ENCODE measurements around the gene BAZ2B.
"Not testable (repeated sequence)": the region's sequence is repeated elsewhere in the genome, so short reads cannot be mapped to it uniquely, and the experiment has no call there.

The BAZ2B gene

GRCh38 chr2:159438720-159439353 lies 177.5 kb downstream of the BAZ2B start:
- Histone ChIP-seq H3K4me1 (ENCODE audit: control insufficient read depth, insufficient read depth, low read length) (no peaks in the 10 kb centered on the region), H3K4me3 (ENCODE audit: low read length) (no peak overlapping the region), H3K9me3 (ENCODE audit: control insufficient read depth, insufficient read depth, low read length) (no peaks in the 10 kb centered on the region), H3K36me3 (ENCODE audit: control insufficient read depth, insufficient read depth, low read length) (no peaks in the 10 kb centered on the region; the same call in 1 of the 2 replicates), H3K27me3 (ENCODE audit: control insufficient read depth, insufficient read depth, low read length) (no peaks in the 10 kb centered on the region), H3K27ac (ENCODE audit: low read length) (no peak overlapping the region)
- no CpG with 5 or more reads among the region's 5 CpGs for WGBS (ENCODE audit: insufficient coverage, insufficient read length)
- no peak for DNase-seq (ENCODE audit: low read depth, low spot score)

GRCh38 chr2:159438284-159438683 lies 178.1 kb downstream of the BAZ2B start:
- Histone ChIP-seq H3K9me3 (ENCODE audit: control insufficient read depth, insufficient read depth, low read length) (no peaks in the 10 kb centered on the region), H3K36me3 (ENCODE audit: control insufficient read depth, insufficient read depth, low read length) (no peaks in the 10 kb centered on the region; the same call in 1 of the 2 replicates), H3K27ac (ENCODE audit: low read length) (no peak overlapping the region), H3K4me3 (ENCODE audit: low read length) (no peak overlapping the region), H3K4me1 (ENCODE audit: control insufficient read depth, insufficient read depth, low read length) (no peaks in the 10 kb centered on the region), H3K27me3 (ENCODE audit: control insufficient read depth, insufficient read depth, low read length) (no peaks in the 10 kb centered on the region)
- no peak for DNase-seq (ENCODE audit: low read depth, low spot score)
- WGBS (ENCODE audit: insufficient coverage, insufficient read length): no CpG with 5 or more reads among the region's 3 CpGs

GRCh38 chr2:159432610-159433009 lies 183.7 kb downstream of the BAZ2B start:
- Histone ChIP-seq H3K9me3 (ENCODE audit: control insufficient read depth, insufficient read depth, low read length) (no peaks in the 10 kb centered on the region), H3K27ac (ENCODE audit: low read length) (no peak overlapping the region), H3K27me3 (ENCODE audit: control insufficient read depth, insufficient read depth, low read length) (no peaks in the 10 kb centered on the region), H3K4me3 (ENCODE audit: low read length) (no peak overlapping the region), H3K4me1 (ENCODE audit: control insufficient read depth, insufficient read depth, low read length) (no peaks in the 10 kb centered on the region), H3K36me3 (ENCODE audit: control insufficient read depth, insufficient read depth, low read length) (no peaks in the 10 kb centered on the region)
- no CpG with 5 or more reads among the region's 1 CpG for WGBS (ENCODE audit: insufficient coverage, insufficient read length)
- DNase-seq (ENCODE audit: low read depth, low spot score): no peak

GRCh38 chr2:159427048-159427447 lies 189.3 kb downstream of the BAZ2B start:
- no peak for DNase-seq (ENCODE audit: low read depth, low spot score)
- no peaks in the 10 kb centered on the region for H3K4me1 ChIP-seq (ENCODE audit: control insufficient read depth, insufficient read depth, low read length)
- no peaks in the 10 kb centered on the region for H3K36me3 ChIP-seq (ENCODE audit: control insufficient read depth, insufficient read depth, low read length)
- H3K4me3 ChIP-seq (ENCODE audit: low read length): no peak overlapping the region
- no peaks in the 10 kb centered on the region for H3K27me3 ChIP-seq (ENCODE audit: control insufficient read depth, insufficient read depth, low read length)
- H3K9me3 ChIP-seq (ENCODE audit: control insufficient read depth, insufficient read depth, low read length): no peaks in the 10 kb centered on the region
- H3K27ac ChIP-seq (ENCODE audit: low read length): no peak overlapping the region
- WGBS (ENCODE audit: insufficient coverage, insufficient read length): no CpG with 5 or more reads among the region's 2 CpGs

- Histone ChIP-seq H3K4me3 (ENCODE audit: low read length) (no peak overlapping the region), H3K36me3 (ENCODE audit: control insufficient read depth, insufficient read depth, low read length) (no peaks in the 10 kb centered on the region), H3K27me3 (ENCODE audit: control insufficient read depth, insufficient read depth, low read length) (no peaks in the 10 kb centered on the region), H3K27ac (ENCODE audit: low read length) (no peak overlapping the region), H3K4me1 (ENCODE audit: control insufficient read depth, insufficient read depth, low read length) (no peaks in the 10 kb centered on the region), H3K9me3 (ENCODE audit: control insufficient read depth, insufficient read depth, low read length) (no peaks in the 10 kb centered on the region)
- no peak for DNase-seq (ENCODE audit: low read depth, low spot score)
- no CpG with 5 or more reads among the region's 2 CpGs for WGBS (ENCODE audit: insufficient coverage, insufficient read length)
Measured at GRCh38 chr2:159419403-159419802, 196.9 kb downstream of the BAZ2B start.

GRCh38 chr2:159411460-159411859 lies 204.9 kb downstream of the BAZ2B start:
- DNase-seq (ENCODE audit: low read depth, low spot score): no peak
- Histone ChIP-seq H3K4me3 (ENCODE audit: low read length) (no peak overlapping the region), H3K9me3 (ENCODE audit: control insufficient read depth, insufficient read depth, low read length) (no peaks in the 10 kb centered on the region), H3K27ac (ENCODE audit: low read length) (no peak overlapping the region), H3K4me1 (ENCODE audit: control insufficient read depth, insufficient read depth, low read length) (no peaks in the 10 kb centered on the region), H3K36me3 (ENCODE audit: control insufficient read depth, insufficient read depth, low read length) (no peaks in the 10 kb centered on the region), H3K27me3 (ENCODE audit: control insufficient read depth, insufficient read depth, low read length) (no peaks in the 10 kb centered on the region)
- WGBS (ENCODE audit: insufficient coverage, insufficient read length): no CpG with 5 or more reads among the region's 1 CpG

GRCh38 chr2:159410276-159410675 lies 206.1 kb downstream of the BAZ2B start:
- H3K27me3 ChIP-seq (ENCODE audit: control insufficient read depth, insufficient read depth, low read length): no peaks in the 10 kb centered on the region
- no peaks in the 10 kb centered on the region for H3K36me3 ChIP-seq (ENCODE audit: control insufficient read depth, insufficient read depth, low read length)
- no peak overlapping the region for H3K27ac ChIP-seq (ENCODE audit: low read length)
- H3K4me1 ChIP-seq (ENCODE audit: control insufficient read depth, insufficient read depth, low read length): no peaks in the 10 kb centered on the region
- no peak overlapping the region for H3K4me3 ChIP-seq (ENCODE audit: low read length)
- no peaks in the 10 kb centered on the region for H3K9me3 ChIP-seq (ENCODE audit: control insufficient read depth, insufficient read depth, low read length)
- WGBS (ENCODE audit: insufficient coverage, insufficient read length): no CpG with 5 or more reads among the region's 5 CpGs
- no peak for DNase-seq (ENCODE audit: low read depth, low spot score)

- no CpG with 5 or more reads among the region's 3 CpGs for WGBS (ENCODE audit: insufficient coverage, insufficient read length)
- Histone ChIP-seq H3K27me3 (ENCODE audit: control insufficient read depth, insufficient read depth, low read length) (no peaks in the 10 kb centered on the region), H3K27ac (ENCODE audit: low read length) (no peak overlapping the region), H3K4me3 (ENCODE audit: low read length) (no peak overlapping the region), H3K9me3 (ENCODE audit: control insufficient read depth, insufficient read depth, low read length) (no peaks in the 10 kb centered on the region), H3K4me1 (ENCODE audit: control insufficient read depth, insufficient read depth, low read length) (no peaks in the 10 kb centered on the region), H3K36me3 (ENCODE audit: control insufficient read depth, insufficient read depth, low read length) (no peaks in the 10 kb centered on the region)
- no peak for DNase-seq (ENCODE audit: low read depth, low spot score)
Measured at GRCh38 chr2:159409116-159409800, 207.1 kb downstream of the BAZ2B start.

GRCh38 chr2:159402790-159403189 lies 213.6 kb downstream of the BAZ2B start:
- no CpG with 5 or more reads among the region's 2 CpGs for WGBS (ENCODE audit: insufficient coverage, insufficient read length)
- H3K27ac ChIP-seq (ENCODE audit: low read length): no peak overlapping the region
- no peaks in the 10 kb centered on the region for H3K4me1 ChIP-seq (ENCODE audit: control insufficient read depth, insufficient read depth, low read length)
- H3K9me3 ChIP-seq (ENCODE audit: control insufficient read depth, insufficient read depth, low read length): no peaks in the 10 kb centered on the region
- H3K4me3 ChIP-seq (ENCODE audit: low read length): no peak overlapping the region
- H3K27me3 ChIP-seq (ENCODE audit: control insufficient read depth, insufficient read depth, low read length): no peaks in the 10 kb centered on the region
- H3K36me3 ChIP-seq (ENCODE audit: control insufficient read depth, insufficient read depth, low read length): no peaks in the 10 kb centered on the region
- no peak for DNase-seq (ENCODE audit: low read depth, low spot score)

GRCh38 chr2:159402160-159402559 lies 214.2 kb downstream of the BAZ2B start:
- H3K9me3 ChIP-seq (ENCODE audit: control insufficient read depth, insufficient read depth, low read length); DNase-seq (ENCODE audit: low read depth, low spot score); H3K27me3 ChIP-seq (ENCODE audit: control insufficient read depth, insufficient read depth, low read length); H3K4me1 ChIP-seq (ENCODE audit: control insufficient read depth, insufficient read depth, low read length); H3K4me3 ChIP-seq (ENCODE audit: low read length); H3K36me3 ChIP-seq (ENCODE audit: control insufficient read depth, insufficient read depth, low read length); H3K27ac ChIP-seq (ENCODE audit: low read length): not testable (repeated sequence)
- WGBS (ENCODE audit: insufficient coverage, insufficient read length): no CpG with 5 or more reads among the region's 5 CpGs

Data from iPS DF 6.9 (cell line).